SK-N-SH treated with all-trans-retinoic acid at 6 μM for 48 hours (cell line): ENCODE results near the gene DNAJB8.

Source experiments
- ARNTL ChIP-seq: fragments of 450-650 bp; formaldehyde crosslinking; IDR thresholded peaks from 2 replicates; pipeline ENCODE4 v1.5.0; 2020; ENCODE audit warnings: low read depth, mild to moderate bottlenecking, moderate library complexity, borderline replicate concordance
- TOX ChIP-seq: fragments of 250-450 bp; sonication (Bioruptor Pico); IDR thresholded peaks from 2 replicates; pipeline ENCODE4 v1.8.0; 2021; ENCODE audit warnings: mild to moderate bottlenecking, moderate library complexity, borderline replicate concordance
- TF ChIP-seq, protein P1 (sequence below): fragments of 250-450 bp; sonication (Bioruptor Pico); IDR thresholded peaks from 2 replicates; pipeline ENCODE4 v1.8.0; 2020; ENCODE audit warnings: mild to moderate bottlenecking, moderate library complexity, borderline replicate concordance

- TF ChIP-seq TOX (CRISPR knock-in tag) (no peak), ARNTL (CRISPR knock-in tag) (no peak)
- TF ChIP-seq, protein P1, sequence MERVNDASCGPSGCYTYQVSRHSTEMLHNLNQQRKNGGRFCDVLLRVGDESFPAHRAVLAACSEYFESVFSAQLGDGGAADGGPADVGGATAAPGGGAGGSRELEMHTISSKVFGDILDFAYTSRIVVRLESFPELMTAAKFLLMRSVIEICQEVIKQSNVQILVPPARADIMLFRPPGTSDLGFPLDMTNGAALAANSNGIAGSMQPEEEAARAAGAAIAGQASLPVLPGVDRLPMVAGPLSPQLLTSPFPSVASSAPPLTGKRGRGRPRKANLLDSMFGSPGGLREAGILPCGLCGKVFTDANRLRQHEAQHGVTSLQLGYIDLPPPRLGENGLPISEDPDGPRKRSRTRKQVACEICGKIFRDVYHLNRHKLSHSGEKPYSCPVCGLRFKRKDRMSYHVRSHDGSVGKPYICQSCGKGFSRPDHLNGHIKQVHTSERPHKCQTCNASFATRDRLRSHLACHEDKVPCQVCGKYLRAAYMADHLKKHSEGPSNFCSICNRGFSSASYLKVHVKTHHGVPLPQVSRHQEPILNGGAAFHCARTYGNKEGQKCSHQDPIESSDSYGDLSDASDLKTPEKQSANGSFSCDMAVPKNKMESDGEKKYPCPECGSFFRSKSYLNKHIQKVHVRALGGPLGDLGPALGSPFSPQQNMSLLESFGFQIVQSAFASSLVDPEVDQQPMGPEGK (CRISPR knock-in tag) = no peak
These were observed 32.2 kb downstream of the DNAJB8 start for GRCh38 chr3:128434524-128434923.
